Vagina (tissue), 2 donors: ENCODE measurements around the gene TSEN2. TPM values are rescaled to one million over a fixed set of nuclear protein-coding genes. Genes with fewer than 3 reads are reported as not detected.

Experiments used
- DNase-seq, 2 donors: peaks; one replicate each; pipeline ENCODE4 v3.0.0-alpha.2; 2017; ENCODE audit errors: extremely low spot score in 2 of 2
- H3K27ac ChIP-seq: fragments of 200-600 bp; sonication (generic); one replicate; pipeline ENCODE4 v1.5.1; 2019
- H3K27me3 ChIP-seq: fragments of 200-600 bp; sonication (generic); one replicate; pipeline ENCODE4 v1.5.1; 2019
- H3K36me3 ChIP-seq, 2 donors: fragments of 200-600 bp; sonication (generic); one replicate each; pipeline ENCODE4 v1.5.1; 2017 to 2019
- H3K4me1 ChIP-seq: fragments of 200-600 bp; sonication (generic); one replicate; pipeline ENCODE4 v1.5.1; 2019
- H3K4me3 ChIP-seq, 2 donors: fragments of 200-600 bp; sonication (generic); 1 replicate in 1 of 2; 2 replicates in 1 of 2; pipeline ENCODE4 v1.5.1; 2016 to 2019
- H3K9me3 ChIP-seq: fragments of 200-600 bp; sonication (generic); one replicate; pipeline ENCODE4 v1.5.1; 2019
- POLR2A ChIP-seq, 2 donors: fragments of 450-650 bp; IDR thresholded peaks; one replicate each; pipeline ENCODE4 v1.6.1; 2017; ENCODE audit warnings: antibody characterized with exemption in 2 of 2, mild to moderate bottlenecking in 2 of 2, moderate library complexity in 2 of 2
- POLR2AphosphoS5 ChIP-seq, 2 donors: sonication (generic); formaldehyde crosslinking; IDR thresholded peaks; one replicate each; pipeline ENCODE4 v1.9.0; 2017; ENCODE audit warnings: antibody characterized with exemption in 2 of 2, mild to moderate bottlenecking in 2 of 2, low read depth in 1 of 2; ENCODE audit not compliant: insufficient read depth in 1 of 2
- intact Hi-C: fragments of 100-400 bp; cut with DNase I; formaldehyde crosslinking; loops from one replicate; pipeline ENCODE4 v1.15.1; 2023
- total RNA-seq: library from RNA; depleted of rRNA; stranded (reverse); fragments of >200 nt; gene quantifications from one replicate; pipeline ENCODE4 v1.2.3, GENCODE V29; 2016
- TF ChIP-seq, protein P1 (sequence below), 3 experiments: fragments of 450-650 bp in 2 of 3; fragments of 200-600 bp in 1 of 3; sonication (generic) in 1 of 3; IDR thresholded peaks; one replicate each; pipeline ENCODE4 v1.5.1; 2017 to 2019; ENCODE audit warnings: antibody characterized with exemption in 3 of 3, mild to moderate bottlenecking in 2 of 3, moderate library complexity in 2 of 3

Gene TSEN2
- total RNA-seq, 1 donor from 2014 or later = 16.0 TPM

- H3K9me3 ChIP-seq = no peaks in the 10 kb centered on the region
- H3K27me3 ChIP-seq = no peaks in the 10 kb centered on the region
- H3K27ac ChIP-seq = peak overlapping the region; percentile 62
- peak overlapping the region; percentile 65 to 86 for H3K4me3 ChIP-seq
- DNase-seq = no peak
- peaks cover 34% of the 10 kb centered on the region for H3K4me1 ChIP-seq
- H3K36me3 ChIP-seq = no peaks in the 10 kb centered on the region
- TF ChIP-seq POLR2A (IDR thresholded peaks at IDR 0.05) (no peak), POLR2AphosphoS5 (IDR thresholded peaks at IDR 0.05; ENCODE audit: insufficient read depth in 1 of 2, low read depth in 1 of 2) (no peak)
- intact Hi-C loops = no loop called here
Measured at GRCh38 chr3:12483872-12484197, 445 bp upstream of the TSEN2 start.

DNA sequence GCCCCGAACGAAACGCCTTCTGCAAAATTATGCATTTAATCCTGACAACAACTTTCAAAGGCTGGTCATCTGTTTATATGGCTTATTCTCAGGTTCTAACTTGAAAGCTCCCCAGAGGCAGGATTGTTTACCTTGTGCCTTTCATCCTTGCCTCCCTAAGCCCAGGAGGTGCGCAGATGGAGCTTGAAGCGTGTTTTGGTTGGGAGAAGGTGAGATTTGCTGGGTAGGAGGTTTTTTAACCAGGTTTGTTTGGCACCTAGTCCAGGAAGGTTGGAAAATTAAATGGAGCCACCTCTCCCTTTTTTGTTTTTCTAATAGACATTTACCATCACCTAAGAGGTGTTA lies 675 bp downstream of the TSEN2 start:
- H3K36me3 ChIP-seq = no peaks in the 10 kb centered on the region
- no peaks in the 10 kb centered on the region for H3K27me3 ChIP-seq
- no peaks in the 10 kb centered on the region for H3K9me3 ChIP-seq
- intact Hi-C loops = no loop called here
- peak overlapping the region; percentile 62 for H3K27ac ChIP-seq
- no peak for DNase-seq
- H3K4me3 ChIP-seq = peak overlapping the region; percentile 65 to 86
- no peak for TF ChIP-seq POLR2A (IDR thresholded peaks at IDR 0.05)
- TF ChIP-seq, protein P1, sequence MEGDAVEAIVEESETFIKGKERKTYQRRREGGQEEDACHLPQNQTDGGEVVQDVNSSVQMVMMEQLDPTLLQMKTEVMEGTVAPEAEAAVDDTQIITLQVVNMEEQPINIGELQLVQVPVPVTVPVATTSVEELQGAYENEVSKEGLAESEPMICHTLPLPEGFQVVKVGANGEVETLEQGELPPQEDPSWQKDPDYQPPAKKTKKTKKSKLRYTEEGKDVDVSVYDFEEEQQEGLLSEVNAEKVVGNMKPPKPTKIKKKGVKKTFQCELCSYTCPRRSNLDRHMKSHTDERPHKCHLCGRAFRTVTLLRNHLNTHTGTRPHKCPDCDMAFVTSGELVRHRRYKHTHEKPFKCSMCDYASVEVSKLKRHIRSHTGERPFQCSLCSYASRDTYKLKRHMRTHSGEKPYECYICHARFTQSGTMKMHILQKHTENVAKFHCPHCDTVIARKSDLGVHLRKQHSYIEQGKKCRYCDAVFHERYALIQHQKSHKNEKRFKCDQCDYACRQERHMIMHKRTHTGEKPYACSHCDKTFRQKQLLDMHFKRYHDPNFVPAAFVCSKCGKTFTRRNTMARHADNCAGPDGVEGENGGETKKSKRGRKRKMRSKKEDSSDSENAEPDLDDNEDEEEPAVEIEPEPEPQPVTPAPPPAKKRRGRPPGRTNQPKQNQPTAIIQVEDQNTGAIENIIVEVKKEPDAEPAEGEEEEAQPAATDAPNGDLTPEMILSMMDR (IDR thresholded peaks at IDR 0.05) = no peak
- no peak for TF ChIP-seq POLR2AphosphoS5 (IDR thresholded peaks at IDR 0.05; ENCODE audit: insufficient read depth in 1 of 2, low read depth in 1 of 2)
- peaks cover 30% of the 10 kb centered on the region for H3K4me1 ChIP-seq

- no peak for DNase-seq
- no peaks in the 10 kb centered on the region for H3K36me3 ChIP-seq
- H3K4me3 ChIP-seq = no peak overlapping the region
- intact Hi-C loops = no loop called here
- no peak overlapping the region for H3K27ac ChIP-seq
- H3K27me3 ChIP-seq = no peaks in the 10 kb centered on the region
- H3K9me3 ChIP-seq = no peaks in the 10 kb centered on the region
- peaks cover 30% of the 10 kb centered on the region for H3K4me1 ChIP-seq
- TF ChIP-seq POLR2AphosphoS5 (IDR thresholded peaks at IDR 0.05; ENCODE audit: insufficient read depth in 1 of 2, low read depth in 1 of 2) = no peak
- TF ChIP-seq POLR2A (IDR thresholded peaks at IDR 0.05) = no peak
- TF ChIP-seq, protein P1 (IDR thresholded peaks at IDR 0.05) = no peak
Measured at GRCh38 chr3:12486001-12486400, 1.7 kb downstream of the TSEN2 start.

GRCh38 chr3:12486916-12487315 lies 2.6 kb downstream of the TSEN2 start:
- Histone ChIP-seq H3K4me1 (peaks cover 30% of the 10 kb centered on the region), H3K4me3 (no peak overlapping the region), H3K9me3 (no peaks in the 10 kb centered on the region), H3K36me3 (no peaks in the 10 kb centered on the region), H3K27ac (no peak overlapping the region), H3K27me3 (no peaks in the 10 kb centered on the region)
- DNase-seq = no peak
- TF ChIP-seq, protein P1 (IDR thresholded peaks at IDR 0.05) = no peak
- TF ChIP-seq POLR2A (IDR thresholded peaks at IDR 0.05) = no peak
- intact Hi-C loops = no loop called here

DNA sequence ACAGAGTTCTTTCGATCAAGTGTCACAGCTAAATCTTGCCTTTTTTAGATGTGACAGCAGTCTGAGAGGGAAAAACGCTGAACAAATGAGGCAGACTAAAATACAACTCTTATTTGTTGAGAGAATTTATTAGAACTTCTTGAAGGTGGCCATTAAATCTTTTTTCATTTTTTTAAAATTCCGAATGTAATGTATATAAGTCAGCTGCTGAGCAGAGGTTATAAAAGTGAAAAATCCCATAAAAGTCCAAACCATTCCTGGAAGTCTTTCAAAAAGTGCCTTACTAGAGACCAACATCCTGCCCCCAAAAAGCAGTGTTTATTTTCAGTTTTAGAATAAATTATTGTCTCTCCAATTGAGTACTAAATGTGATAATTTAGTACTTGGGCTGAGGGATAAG lies 3.1 kb downstream of the TSEN2 start:
- H3K27ac ChIP-seq = no peak overlapping the region
- intact Hi-C loops = no loop called here
- H3K9me3 ChIP-seq = no peaks in the 10 kb centered on the region
- H3K36me3 ChIP-seq = no peaks in the 10 kb centered on the region
- TF ChIP-seq POLR2A (IDR thresholded peaks at IDR 0.05) (no peak), POLR2AphosphoS5 (IDR thresholded peaks at IDR 0.05; ENCODE audit: insufficient read depth in 1 of 2, low read depth in 1 of 2) (no peak)
- TF ChIP-seq, protein P1 (IDR thresholded peaks at IDR 0.05) = no peak
- peaks cover 30% of the 10 kb centered on the region for H3K4me1 ChIP-seq
- no peak overlapping the region for H3K4me3 ChIP-seq
- DNase-seq = no peak
- no peaks in the 10 kb centered on the region for H3K27me3 ChIP-seq

GRCh38 chr3:12487786-12488185 lies 3.5 kb downstream of the TSEN2 start:
- no peak for DNase-seq
- Histone ChIP-seq H3K27ac (no peak overlapping the region), H3K9me3 (no peaks in the 10 kb centered on the region), H3K4me3 (no peak overlapping the region), H3K4me1 (peaks cover 30% of the 10 kb centered on the region), H3K36me3 (no peaks in the 10 kb centered on the region), H3K27me3 (no peaks in the 10 kb centered on the region)
- TF ChIP-seq, protein P1 (IDR thresholded peaks at IDR 0.05) = no peak
- TF ChIP-seq POLR2A (IDR thresholded peaks at IDR 0.05) = no peak
- no peak for TF ChIP-seq POLR2AphosphoS5 (IDR thresholded peaks at IDR 0.05; ENCODE audit: insufficient read depth in 1 of 2, low read depth in 1 of 2)
- intact Hi-C loops = no loop called here
